SK-N-SH (cell line): ENCODE measurements around the gene TMA16. TPM values are rescaled to one million over a fixed set of nuclear protein-coding genes. Genes with fewer than 3 reads are reported as not detected.

Experiments
- CTCF ChIA-PET: fragments of 300-600, 350-600 bp; formaldehyde crosslinking; extraction: SDS; loops from one replicate; lab custom pipeline; 2021; lab: Yijun Ruan, JAX
- POLR2A ChIA-PET: fragments of 350-600 bp; sonication (Branson Sonifier 250); formaldehyde crosslinking; extraction: SDS; loops from one replicate; lab custom pipeline; 2020; ENCODE audit warnings: antibody characterized with exemption, inconsistent platforms; lab: Yijun Ruan, JAX
- DNase-seq: peaks from one replicate; pipeline ENCODE4 v3.0.0; 2012
- H2AFZ ChIP-seq: fragments of 200-600 bp; sonication (generic); 2 replicates; pipeline ENCODE4 v1.8.1; 2016; ENCODE audit warnings: antibody characterized with exemption, mild to moderate bottlenecking, low read depth
- H3F3A ChIP-seq: fragments of 200-600 bp; sonication (generic); replicated peaks from 2 replicates; pipeline ENCODE3; 2016; ENCODE audit warnings: antibody characterized with exemption, mild to moderate bottlenecking; ENCODE audit not compliant: insufficient read depth
- H3K27ac ChIP-seq, 2 experiments: fragments of 200-500 bp in 1 of 2; fragments of 200-600 bp in 1 of 2; sonication (Bioruptor generic) in 1 of 2; sonication (generic), shearing (Covaris generic) in 1 of 2; 2 replicates each; pipeline versions ENCODE4 v1.5.1 to v1.6.1; 2014 to 2016; ENCODE audit warnings: low read depth in 2 of 2, inconsistent platforms in 1 of 2, low read length in 1 of 2, mild to moderate bottlenecking in 1 of 2, mixed read lengths in 1 of 2
- H3K27me3 ChIP-seq: fragments of 200-600 bp; sonication (generic), shearing (Covaris generic); 2 replicates; pipeline ENCODE4 v1.6.1; 2016; ENCODE audit warnings: mixed run types; ENCODE audit not compliant: insufficient read depth
- H3K36me3 ChIP-seq, 2 experiments: fragments of 200-500 bp in 1 of 2; fragments of 200-600 bp in 1 of 2; sonication (Bioruptor generic) in 1 of 2; sonication (generic) in 1 of 2; replicated peaks in 1 of 2; 2 replicates each; pipeline versions ENCODE3 to v1.5.1; 2014 to 2016; ENCODE audit warnings: low read length in 1 of 2, mild to moderate bottlenecking in 1 of 2; ENCODE audit not compliant: insufficient read depth in 2 of 2, control insufficient read depth in 1 of 2
- H3K4me1 ChIP-seq, 2 experiments: fragments of 200-500 bp in 1 of 2; fragments of 200-600 bp in 1 of 2; sonication (Bioruptor generic) in 1 of 2; sonication (generic), shearing (Covaris generic) in 1 of 2; 2 replicates each; pipeline versions ENCODE4 v1.5.1 to v1.6.1; 2014 to 2016; ENCODE audit warnings: low read depth in 1 of 2, low read length in 1 of 2, mixed run types in 1 of 2; ENCODE audit not compliant: insufficient read depth in 2 of 2, control insufficient read depth in 1 of 2
- H3K4me2 ChIP-seq: fragments of 200-600 bp; sonication (generic), shearing (Covaris generic); 2 replicates; pipeline ENCODE4 v1.6.1; 2017; ENCODE audit warnings: mixed run types
- H3K4me3 ChIP-seq, 2 experiments: fragments of 200-500 bp in 1 of 2; fragments of 200-600 bp in 1 of 2; sonication (Bioruptor generic) in 1 of 2; sonication (generic), shearing (Covaris generic) in 1 of 2; 2 replicates each; pipeline versions ENCODE4 v1.5.1 to v1.8.1; 2014 to 2016; ENCODE audit warnings: low read depth in 2 of 2, inconsistent platforms in 1 of 2, low read length in 1 of 2, mild to moderate bottlenecking in 1 of 2, mixed read lengths in 1 of 2, moderate library complexity in 1 of 2
- H3K79me2 ChIP-seq: fragments of 200-600 bp; sonication (generic); 2 replicates; pipeline ENCODE4 v1.8.1; 2017; ENCODE audit warnings: mild to moderate bottlenecking; ENCODE audit not compliant: insufficient read depth
- H3K9ac ChIP-seq: fragments of 200-600 bp; sonication (generic); 2 replicates; pipeline ENCODE4 v1.6.1; 2017; ENCODE audit warnings: mixed run types
- H3K9me2 ChIP-seq: fragments of 200-600 bp; sonication (generic); 2 replicates; pipeline ENCODE4 v1.6.1; 2017; ENCODE audit warnings: mixed run types
- H3K9me3 ChIP-seq: fragments of 200-600 bp; sonication (generic); 2 replicates; pipeline ENCODE4 v1.6.1; 2017; ENCODE audit warnings: mixed run types, mild to moderate bottlenecking, moderate library complexity
- H4K20me1 ChIP-seq: fragments of 200-600 bp; sonication (generic); 2 replicates; pipeline ENCODE4 v1.6.1; 2017; ENCODE audit warnings: mild to moderate bottlenecking, mixed run types; ENCODE audit not compliant: insufficient read depth
- CTCF ChIP-seq: fragments of 200-600 bp; sonication (generic); IDR thresholded peaks from 2 replicates; pipeline ENCODE4 v1.6.1; 2017; ENCODE audit warnings: antibody characterized with exemption, mild to moderate bottlenecking, moderate library complexity
- EZH2phosphoT487 ChIP-seq: fragments of 200-600 bp; sonication (generic); IDR thresholded peaks from 2 replicates; pipeline ENCODE4 v1.6.1; 2017; ENCODE audit warnings: low read depth, mixed run types, mild to moderate bottlenecking, antibody characterized with exemption, moderate library complexity, borderline replicate concordance
- FOSL2 ChIP-seq: IDR thresholded peaks from 2 replicates; pipeline ENCODE4 v1.4.0; 2012; ENCODE audit warnings: low read depth, mild to moderate bottlenecking, moderate library complexity, borderline replicate concordance
- FOXM1 ChIP-seq: IDR thresholded peaks from 2 replicates; pipeline ENCODE4 v1.4.0; 2012; ENCODE audit warnings: low read depth, mild to moderate bottlenecking
- GABPA ChIP-seq: IDR thresholded peaks from 2 replicates; pipeline ENCODE4 v1.4.0; 2012; ENCODE audit warnings: low read depth, mild to moderate bottlenecking
- MEF2A ChIP-seq: IDR thresholded peaks from 2 replicates; pipeline ENCODE4 v1.4.0; 2012; ENCODE audit warnings: low read depth, borderline replicate concordance
- MXI1 ChIP-seq: IDR thresholded peaks from 2 replicates; pipeline ENCODE4 v1.6.1; 2012; ENCODE audit warnings: mild to moderate bottlenecking, low read depth, low read length, improper control_type of control experiment
- NFIC ChIP-seq: IDR thresholded peaks from 2 replicates; pipeline ENCODE4 v1.4.0; 2012; ENCODE audit warnings: borderline replicate concordance
- NRF1 ChIP-seq: IDR thresholded peaks from 2 replicates; pipeline ENCODE4 v1.6.1; 2012; ENCODE audit warnings: low read depth, mild to moderate bottlenecking, low read length
- POLR2AphosphoS5 ChIP-seq: IDR thresholded peaks from 2 replicates; pipeline ENCODE4 v1.6.1; 2012; ENCODE audit warnings: low read depth, low read length
- SIN3A ChIP-seq: IDR thresholded peaks from 2 replicates; pipeline ENCODE4 v1.6.1; 2012; ENCODE audit warnings: low read depth, mild to moderate bottlenecking, low read length, moderate library complexity, borderline replicate concordance
- SMC3 ChIP-seq: IDR thresholded peaks from 2 replicates; pipeline ENCODE4 v1.6.1; 2012; ENCODE audit warnings: low read depth, low read length, improper control_type of control experiment
- TAF1 ChIP-seq: IDR thresholded peaks from 2 replicates; pipeline ENCODE4 v1.6.1; 2012; ENCODE audit warnings: low read depth, mild to moderate bottlenecking, low read length, moderate library complexity, borderline replicate concordance
- TCF12 ChIP-seq: IDR thresholded peaks from 2 replicates; pipeline ENCODE4 v1.4.0; 2012
- WGBS: methylation state at CpG from one replicate; pipeline ENCODE4 v1.1.6; 2017; ENCODE audit warnings: low lambda C conversion rate; 5-methylcytosine and 5-hydroxymethylcytosine counted together
- polyA plus RNA-seq, 3 experiments: library from polyadenylated mRNA; depleted of rRNA; stranded (reverse); fragments of >200 nt; gene quantifications; 2 replicates each; pipeline ENCODE4 v1.2.3, GENCODE V29; 2012
- TF ChIP-seq, protein P1 (sequence below): IDR thresholded peaks from 2 replicates; pipeline ENCODE4 v1.6.1; 2012; ENCODE audit warnings: mild to moderate bottlenecking, low read depth, low read length, moderate library complexity
- TF ChIP-seq, protein P2 (sequence below): IDR thresholded peaks from 2 replicates; pipeline ENCODE4; 2012

The TMA16 gene
- polyA plus RNA-seq, 1 of the 3 experiments (the other 2 are of a cell fraction), result 10.0 TPM

DNA sequence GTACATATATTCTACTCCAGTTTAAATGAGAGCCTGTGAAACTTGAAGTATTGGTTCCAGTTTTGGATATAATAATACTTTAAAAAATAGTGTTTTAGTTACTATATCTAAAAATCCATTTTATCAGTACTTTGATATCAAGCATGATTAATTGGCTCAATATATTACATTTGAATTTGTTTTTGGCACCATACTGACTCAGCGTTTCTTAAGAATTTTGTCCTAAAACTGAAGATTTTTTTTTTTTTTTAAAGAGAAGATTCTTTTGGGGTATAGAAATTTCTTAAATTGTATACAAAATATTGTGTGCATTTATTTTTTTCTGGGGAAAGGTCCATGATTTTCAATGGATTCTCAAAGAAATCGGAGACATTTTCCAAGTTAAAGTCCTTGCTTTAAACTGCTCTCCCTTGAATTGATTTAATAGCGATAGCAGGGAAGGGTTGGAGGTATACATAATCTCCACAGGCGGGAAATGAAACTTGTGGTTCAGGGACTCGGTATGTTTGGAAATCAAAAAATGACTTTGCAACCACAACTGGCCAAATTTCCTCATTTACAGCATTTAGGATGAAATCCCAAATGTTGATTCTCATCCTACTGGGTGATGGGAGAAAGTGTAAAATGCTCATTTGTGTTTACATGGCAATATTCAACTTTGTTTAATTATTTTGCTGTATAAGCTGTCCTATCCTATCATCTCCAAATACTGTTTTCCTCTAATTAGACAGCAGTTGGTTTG is 62.3 kb downstream of the TMA16 start (continued):
- TF ChIP-seq TAF1, result no peak

GRCh38 chr4:163558539-163559044 is 64.1 kb downstream of the TMA16 start:
- H3K27ac ChIP-seq, result no peak overlapping the region
- no peaks in the 10 kb centered on the region for H3K36me3 ChIP-seq
- ChIA-PET CTCF (interaction anchor here (0.7 to 1.8 kb wide), 3 partner anchors 8 to 455 kb away, joined by 3 to 6 read pairs (median 3); no protein-coding TSS in a partner anchor), POLR2A (no interaction called here)
- no peaks in the 10 kb centered on the region for H3K9me2 ChIP-seq
- TF ChIP-seq EZH2phosphoT487 (no peak), FOXM1 (no peak), CTCF (no peak), MEF2A (no peak), SIN3A (no peak), TCF12 (no peak), NFIC (no peak), GABPA (no peak), FOSL2 (no peak), POLR2AphosphoS5 (no peak), SMC3 (no peak), NRF1 (no peak), MXI1 (no peak)
- TF ChIP-seq, protein P1, sequence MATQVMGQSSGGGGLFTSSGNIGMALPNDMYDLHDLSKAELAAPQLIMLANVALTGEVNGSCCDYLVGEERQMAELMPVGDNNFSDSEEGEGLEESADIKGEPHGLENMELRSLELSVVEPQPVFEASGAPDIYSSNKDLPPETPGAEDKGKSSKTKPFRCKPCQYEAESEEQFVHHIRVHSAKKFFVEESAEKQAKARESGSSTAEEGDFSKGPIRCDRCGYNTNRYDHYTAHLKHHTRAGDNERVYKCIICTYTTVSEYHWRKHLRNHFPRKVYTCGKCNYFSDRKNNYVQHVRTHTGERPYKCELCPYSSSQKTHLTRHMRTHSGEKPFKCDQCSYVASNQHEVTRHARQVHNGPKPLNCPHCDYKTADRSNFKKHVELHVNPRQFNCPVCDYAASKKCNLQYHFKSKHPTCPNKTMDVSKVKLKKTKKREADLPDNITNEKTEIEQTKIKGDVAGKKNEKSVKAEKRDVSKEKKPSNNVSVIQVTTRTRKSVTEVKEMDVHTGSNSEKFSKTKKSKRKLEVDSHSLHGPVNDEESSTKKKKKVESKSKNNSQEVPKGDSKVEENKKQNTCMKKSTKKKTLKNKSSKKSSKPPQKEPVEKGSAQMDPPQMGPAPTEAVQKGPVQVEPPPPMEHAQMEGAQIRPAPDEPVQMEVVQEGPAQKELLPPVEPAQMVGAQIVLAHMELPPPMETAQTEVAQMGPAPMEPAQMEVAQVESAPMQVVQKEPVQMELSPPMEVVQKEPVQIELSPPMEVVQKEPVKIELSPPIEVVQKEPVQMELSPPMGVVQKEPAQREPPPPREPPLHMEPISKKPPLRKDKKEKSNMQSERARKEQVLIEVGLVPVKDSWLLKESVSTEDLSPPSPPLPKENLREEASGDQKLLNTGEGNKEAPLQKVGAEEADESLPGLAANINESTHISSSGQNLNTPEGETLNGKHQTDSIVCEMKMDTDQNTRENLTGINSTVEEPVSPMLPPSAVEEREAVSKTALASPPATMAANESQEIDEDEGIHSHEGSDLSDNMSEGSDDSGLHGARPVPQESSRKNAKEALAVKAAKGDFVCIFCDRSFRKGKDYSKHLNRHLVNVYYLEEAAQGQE, result no peak
- TF ChIP-seq, protein P2, sequence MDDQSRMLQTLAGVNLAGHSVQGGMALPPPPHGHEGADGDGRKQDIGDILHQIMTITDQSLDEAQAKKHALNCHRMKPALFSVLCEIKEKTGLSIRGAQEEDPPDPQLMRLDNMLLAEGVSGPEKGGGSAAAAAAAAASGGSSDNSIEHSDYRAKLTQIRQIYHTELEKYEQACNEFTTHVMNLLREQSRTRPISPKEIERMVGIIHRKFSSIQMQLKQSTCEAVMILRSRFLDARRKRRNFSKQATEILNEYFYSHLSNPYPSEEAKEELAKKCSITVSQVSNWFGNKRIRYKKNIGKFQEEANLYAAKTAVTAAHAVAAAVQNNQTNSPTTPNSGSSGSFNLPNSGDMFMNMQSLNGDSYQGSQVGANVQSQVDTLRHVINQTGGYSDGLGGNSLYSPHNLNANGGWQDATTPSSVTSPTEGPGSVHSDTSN, result no peak
- H3K9ac ChIP-seq, result no peak overlapping the region
- WGBS, result 6% methylated on average over 6 of the region's 6 CpGs
- no peaks in the 10 kb centered on the region for H3F3A ChIP-seq
- no peaks in the 10 kb centered on the region for H4K20me1 ChIP-seq
- peaks cover 26% of the 10 kb centered on the region; the same call in 1 of the 2 replicates for H3K27me3 ChIP-seq
- H3K4me2 ChIP-seq, result no peak overlapping the region
- H3K9me3 ChIP-seq, result no peaks in the 10 kb centered on the region
- H3K4me3 ChIP-seq, result no peak overlapping the region
- H3K79me2 ChIP-seq, result no peaks in the 10 kb centered on the region
- no peak overlapping the region for H2AFZ ChIP-seq
- no peaks in the 10 kb centered on the region; a peak in 1 of 4 replicates for H3K4me1 ChIP-seq
- no peak for DNase-seq
